GM12875 (cell line): Measurements from ENCODE around the gene GGTA1.
A peak's percentile ranks its signal among the peaks of the same experiment; 100 is the strongest.
"Not testable (repeated sequence)": the region's sequence is repeated elsewhere in the genome, so short reads cannot be mapped to it uniquely, and the experiment has no call there.

Experiments
- H3K4me3 ChIP-seq: one replicate; pipeline ENCODE4 v1.5.1; 2011; ENCODE audit warnings: low read depth, low read length, control low read depth
- TF ChIP-seq, protein P1 (sequence below): IDR thresholded peaks from 2 replicates; pipeline ENCODE4 v1.5.1; 2011; ENCODE audit warnings: low read depth, mild to moderate bottlenecking, control low read depth, inconsistent platforms, low read length, moderate library complexity, borderline replicate concordance; ENCODE audit not compliant: insufficient read depth

Gene GGTA1

DNA sequence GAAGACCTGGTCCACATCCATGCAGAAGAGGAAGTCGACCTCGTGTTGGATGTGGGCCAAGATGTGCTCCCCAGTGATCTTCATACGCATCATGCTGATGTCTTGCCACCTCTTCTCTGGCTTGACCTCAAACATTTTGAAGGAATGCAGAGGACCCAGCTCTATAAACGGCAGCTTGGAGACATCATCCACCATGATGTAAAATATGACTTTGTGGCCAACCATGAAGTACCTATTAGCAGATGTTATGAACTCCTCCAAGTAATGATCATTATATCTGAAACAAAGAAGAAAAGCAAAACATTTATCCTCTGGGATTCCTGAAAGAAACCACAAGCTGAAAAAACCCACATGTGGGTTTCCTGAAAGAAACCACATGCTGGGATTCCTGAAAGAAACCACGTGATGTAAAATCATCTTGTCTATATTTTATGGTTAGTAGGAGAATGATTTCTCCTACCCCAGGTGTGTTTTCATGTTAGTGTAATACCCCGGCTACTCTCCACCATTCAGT, 52.3 kb downstream of the GGTA1 start:
- TF ChIP-seq, protein P1, sequence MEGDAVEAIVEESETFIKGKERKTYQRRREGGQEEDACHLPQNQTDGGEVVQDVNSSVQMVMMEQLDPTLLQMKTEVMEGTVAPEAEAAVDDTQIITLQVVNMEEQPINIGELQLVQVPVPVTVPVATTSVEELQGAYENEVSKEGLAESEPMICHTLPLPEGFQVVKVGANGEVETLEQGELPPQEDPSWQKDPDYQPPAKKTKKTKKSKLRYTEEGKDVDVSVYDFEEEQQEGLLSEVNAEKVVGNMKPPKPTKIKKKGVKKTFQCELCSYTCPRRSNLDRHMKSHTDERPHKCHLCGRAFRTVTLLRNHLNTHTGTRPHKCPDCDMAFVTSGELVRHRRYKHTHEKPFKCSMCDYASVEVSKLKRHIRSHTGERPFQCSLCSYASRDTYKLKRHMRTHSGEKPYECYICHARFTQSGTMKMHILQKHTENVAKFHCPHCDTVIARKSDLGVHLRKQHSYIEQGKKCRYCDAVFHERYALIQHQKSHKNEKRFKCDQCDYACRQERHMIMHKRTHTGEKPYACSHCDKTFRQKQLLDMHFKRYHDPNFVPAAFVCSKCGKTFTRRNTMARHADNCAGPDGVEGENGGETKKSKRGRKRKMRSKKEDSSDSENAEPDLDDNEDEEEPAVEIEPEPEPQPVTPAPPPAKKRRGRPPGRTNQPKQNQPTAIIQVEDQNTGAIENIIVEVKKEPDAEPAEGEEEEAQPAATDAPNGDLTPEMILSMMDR: no peak
- H3K4me3 ChIP-seq: no peak overlapping the region

DNA sequence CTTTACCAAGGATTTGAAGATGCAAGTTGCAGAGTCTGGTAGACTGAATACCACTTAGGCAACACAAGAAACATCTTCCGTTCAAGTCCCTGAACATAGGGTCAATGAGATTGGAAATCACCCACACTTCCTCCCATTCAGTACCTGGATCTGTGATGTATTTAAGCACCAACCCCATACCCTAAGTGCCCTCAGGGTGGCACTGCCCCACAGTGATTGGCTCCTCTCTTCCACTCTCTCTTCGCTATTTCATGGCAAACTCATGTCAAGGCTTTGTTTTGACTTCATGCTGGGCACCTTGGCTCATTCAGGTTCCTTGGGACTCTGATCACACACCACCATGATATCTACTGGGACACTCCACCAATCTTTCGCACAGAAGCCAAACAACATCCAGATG, 53.7 kb downstream of the GGTA1 start:
- H3K4me3 ChIP-seq: no peak overlapping the region
- TF ChIP-seq, protein P1: peak; percentile 36; the same call in 1 of the 2 replicates

DNA sequence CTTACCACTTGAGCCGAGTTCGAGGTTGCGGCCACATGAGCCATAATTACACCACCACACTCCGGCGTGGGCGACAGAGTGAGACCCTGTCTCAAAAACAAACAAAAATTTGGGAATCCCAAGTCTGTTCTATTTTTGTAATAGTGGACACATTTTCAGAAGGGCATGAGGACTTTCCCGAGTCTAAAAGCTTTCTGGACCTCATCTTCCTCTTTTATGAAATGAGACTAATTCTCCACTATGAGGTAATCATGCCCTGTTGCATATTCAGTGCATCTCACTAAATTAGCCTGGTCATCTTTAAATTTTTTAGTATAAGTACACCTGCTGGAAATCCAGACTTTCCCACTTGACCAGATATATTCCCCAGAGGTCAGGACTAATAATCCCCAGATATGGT, 55.7 kb downstream of the GGTA1 start:
- H3K4me3 ChIP-seq: no peak overlapping the region
- TF ChIP-seq, protein P1: no peak

DNA sequence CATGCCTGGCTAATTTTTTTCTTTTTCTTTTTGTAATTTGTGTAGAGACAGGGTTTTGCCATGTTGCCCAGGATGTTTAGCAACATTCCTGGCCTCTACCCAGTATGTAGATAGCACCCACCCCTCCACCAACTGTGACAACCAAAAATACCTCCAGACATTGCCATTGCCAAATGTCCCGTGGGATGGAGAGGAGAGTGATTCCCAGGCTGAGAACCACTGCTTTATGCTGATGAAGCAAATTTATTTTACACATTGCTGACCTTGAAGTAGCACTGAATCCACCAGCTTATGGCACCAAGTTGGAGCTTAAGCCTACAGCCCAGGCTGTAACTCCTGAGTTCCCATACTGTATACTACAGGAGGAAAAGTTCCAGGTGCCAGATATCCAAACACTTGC, 58.5 kb downstream of the GGTA1 start:
- TF ChIP-seq, protein P1: no peak
- H3K4me3 ChIP-seq: no peak overlapping the region

DNA sequence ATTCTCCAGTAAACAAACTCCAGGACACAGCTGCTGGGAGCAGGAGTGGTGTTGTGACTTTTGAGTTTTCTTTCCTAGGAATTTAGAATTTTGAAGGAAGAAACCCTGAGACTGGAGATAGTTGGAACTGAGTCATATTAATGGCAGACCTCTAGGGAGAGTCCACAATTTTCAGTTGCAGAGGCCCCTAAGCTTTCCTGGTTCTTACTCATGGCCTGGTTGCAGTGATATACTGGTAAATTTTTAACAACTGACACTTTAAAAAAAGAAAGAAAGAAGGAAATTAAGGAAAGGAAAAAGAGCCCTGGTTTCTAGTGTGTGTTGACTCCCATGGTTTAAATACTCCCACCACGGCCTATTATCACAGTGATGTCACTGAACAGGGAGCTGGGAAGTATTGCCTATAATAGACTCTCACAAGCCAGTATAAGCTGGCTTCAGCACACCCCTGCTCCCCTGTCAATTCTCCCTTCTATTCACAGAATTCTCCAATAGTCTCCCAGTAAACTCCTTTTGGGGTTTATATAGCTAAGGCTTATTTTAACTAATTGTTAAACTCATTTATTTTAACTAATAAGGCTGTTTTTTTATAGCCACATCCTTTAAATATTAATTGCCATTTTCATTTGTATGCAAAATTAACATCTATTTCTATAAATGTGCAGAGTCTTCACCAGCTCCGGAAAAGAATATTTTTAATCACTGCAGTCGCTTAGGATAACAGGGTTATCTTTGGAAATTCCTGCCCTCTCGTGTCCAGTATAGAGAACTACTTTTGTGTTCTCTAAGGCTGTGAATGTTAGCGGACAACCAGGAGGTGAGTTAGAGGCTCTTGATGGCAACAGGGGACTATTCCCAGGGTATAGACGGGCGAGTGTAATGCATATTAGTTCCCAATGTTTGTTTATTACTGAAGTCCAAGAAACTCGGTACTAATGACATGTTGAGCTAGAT, 59.7 kb downstream of the GGTA1 start:
- TF ChIP-seq, protein P1: no peak
- no peak overlapping the region for H3K4me3 ChIP-seq

DNA sequence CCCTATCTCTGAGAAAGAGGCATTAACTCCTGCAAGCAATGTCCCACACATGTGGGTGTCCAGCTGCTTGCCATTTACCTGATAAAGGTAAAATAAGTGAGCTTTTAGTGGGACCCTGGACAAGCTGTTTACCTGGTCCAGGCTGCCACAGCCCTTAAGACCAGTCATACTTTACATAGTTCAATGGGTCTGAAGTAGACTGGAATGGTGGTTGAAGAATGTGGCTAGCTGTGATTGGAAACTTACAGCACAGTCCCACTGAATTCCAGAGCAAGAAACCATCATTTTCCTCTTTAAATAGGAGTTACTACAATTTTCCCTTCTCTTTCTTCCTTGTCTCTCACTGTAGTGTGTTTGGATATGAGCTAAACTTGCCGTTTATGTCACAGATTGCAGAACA, 60.6 kb downstream of the GGTA1 start:
- H3K4me3 ChIP-seq: no peak overlapping the region
- TF ChIP-seq, protein P1: no peak

DNA sequence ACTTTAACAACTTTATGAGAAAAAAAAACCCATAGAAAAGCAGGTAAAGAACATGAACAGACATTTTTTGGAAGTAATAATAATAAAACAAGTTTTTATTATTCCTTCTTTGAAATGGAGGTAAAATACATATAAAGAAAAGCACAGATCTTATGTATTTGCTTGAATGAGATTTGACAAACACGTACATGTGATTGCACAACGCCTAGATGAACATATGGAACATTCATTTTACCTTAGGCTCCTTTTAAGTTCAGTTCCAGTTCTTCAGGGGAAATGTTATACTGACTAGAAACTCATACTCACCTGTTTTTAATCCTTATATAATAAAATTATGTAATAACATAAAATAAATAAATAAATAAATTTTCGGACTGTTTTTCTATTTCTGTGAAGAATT, 61.8 kb downstream of the GGTA1 start:
- no peak overlapping the region for H3K4me3 ChIP-seq
- TF ChIP-seq, protein P1: no peak

DNA sequence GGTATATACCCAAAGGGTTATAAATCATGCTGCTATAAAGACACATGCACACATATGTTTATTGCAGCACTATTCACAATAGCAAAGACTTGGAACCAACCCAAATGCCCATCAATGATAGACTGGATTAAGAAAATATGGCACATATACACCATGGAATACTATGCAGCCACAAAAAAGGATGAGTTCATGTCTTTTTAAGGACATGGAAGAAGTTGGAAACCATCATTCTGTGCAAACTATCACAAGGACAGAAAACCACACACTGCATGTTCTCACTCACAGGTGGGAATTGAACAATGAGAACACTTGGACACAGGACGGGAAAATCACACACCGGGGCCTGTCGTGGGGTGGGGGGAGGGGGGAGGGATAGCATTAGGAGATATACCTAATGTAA, 62.6 kb downstream of the GGTA1 start:
- not testable (repeated sequence) for H3K4me3 ChIP-seq
